HFF-Myc (cell line): Measurements from ENCODE around the gene ATG2B.

Experiments
- DNase-seq: peaks from one replicate; pipeline ENCODE4 v3.0.0-alpha.2; 2011; ENCODE audit warnings: low read depth; ENCODE audit errors: extremely low read depth
- H3K4me3 ChIP-seq: replicated peaks from 2 replicates; pipeline ENCODE4 v1.5.1; 2011; ENCODE audit warnings: low read depth, mild to moderate bottlenecking, control low read depth, low read length
- TF ChIP-seq, protein P1 (sequence below): IDR thresholded peaks from 2 replicates; pipeline ENCODE4 v1.5.1; 2012; ENCODE audit warnings: mild to moderate bottlenecking, low read depth, low read length, control low read depth; ENCODE audit errors: missing control alignments

ATG2B gene

DNA sequence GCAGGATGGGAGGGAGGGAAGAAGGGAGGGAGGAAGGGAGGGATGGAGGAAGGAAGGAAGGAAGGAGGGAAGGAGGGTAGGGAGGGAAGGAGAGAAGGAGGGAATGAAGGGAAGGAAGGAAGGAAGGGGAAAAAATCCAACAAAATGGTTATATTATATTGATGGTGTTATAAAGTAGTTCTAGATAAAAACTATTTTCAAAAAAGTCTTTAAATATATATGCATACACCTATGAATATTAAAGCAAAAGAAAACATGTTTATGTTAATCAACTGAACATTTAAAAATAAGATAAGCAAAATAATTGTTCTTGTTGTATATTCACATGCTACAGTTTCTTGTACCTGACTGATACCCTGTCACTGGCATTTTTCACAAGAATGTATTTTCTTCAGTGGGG, 105.2 kb downstream of the ATG2B start:
- peak overlapping the region; percentile 38 for H3K4me3 ChIP-seq
- TF ChIP-seq, protein P1, sequence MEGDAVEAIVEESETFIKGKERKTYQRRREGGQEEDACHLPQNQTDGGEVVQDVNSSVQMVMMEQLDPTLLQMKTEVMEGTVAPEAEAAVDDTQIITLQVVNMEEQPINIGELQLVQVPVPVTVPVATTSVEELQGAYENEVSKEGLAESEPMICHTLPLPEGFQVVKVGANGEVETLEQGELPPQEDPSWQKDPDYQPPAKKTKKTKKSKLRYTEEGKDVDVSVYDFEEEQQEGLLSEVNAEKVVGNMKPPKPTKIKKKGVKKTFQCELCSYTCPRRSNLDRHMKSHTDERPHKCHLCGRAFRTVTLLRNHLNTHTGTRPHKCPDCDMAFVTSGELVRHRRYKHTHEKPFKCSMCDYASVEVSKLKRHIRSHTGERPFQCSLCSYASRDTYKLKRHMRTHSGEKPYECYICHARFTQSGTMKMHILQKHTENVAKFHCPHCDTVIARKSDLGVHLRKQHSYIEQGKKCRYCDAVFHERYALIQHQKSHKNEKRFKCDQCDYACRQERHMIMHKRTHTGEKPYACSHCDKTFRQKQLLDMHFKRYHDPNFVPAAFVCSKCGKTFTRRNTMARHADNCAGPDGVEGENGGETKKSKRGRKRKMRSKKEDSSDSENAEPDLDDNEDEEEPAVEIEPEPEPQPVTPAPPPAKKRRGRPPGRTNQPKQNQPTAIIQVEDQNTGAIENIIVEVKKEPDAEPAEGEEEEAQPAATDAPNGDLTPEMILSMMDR: no peak
- no peak for DNase-seq

DNA sequence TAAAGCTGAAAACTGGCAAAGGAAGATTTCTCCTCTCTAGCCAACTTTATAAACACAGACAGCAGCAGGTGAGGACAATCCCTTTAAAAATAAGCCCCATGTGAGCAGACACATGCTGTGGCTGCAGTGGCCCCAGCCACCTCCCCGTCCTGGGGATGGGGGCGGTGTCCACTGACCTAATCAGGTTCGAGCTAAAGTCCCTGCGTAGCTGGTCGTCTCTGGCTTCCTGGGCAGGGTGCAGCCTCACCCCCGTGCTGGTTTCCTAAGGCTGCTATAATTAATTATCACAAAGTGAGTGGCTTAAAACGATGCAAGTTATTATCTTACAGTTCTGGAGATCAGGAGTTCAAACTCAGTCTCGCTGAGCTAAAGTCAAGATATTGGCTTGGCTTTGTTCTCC, 106.1 kb downstream of the ATG2B start:
- TF ChIP-seq, protein P1: no peak
- DNase-seq: no peak
- H3K4me3 ChIP-seq: peak overlapping the region; percentile 38

DNA sequence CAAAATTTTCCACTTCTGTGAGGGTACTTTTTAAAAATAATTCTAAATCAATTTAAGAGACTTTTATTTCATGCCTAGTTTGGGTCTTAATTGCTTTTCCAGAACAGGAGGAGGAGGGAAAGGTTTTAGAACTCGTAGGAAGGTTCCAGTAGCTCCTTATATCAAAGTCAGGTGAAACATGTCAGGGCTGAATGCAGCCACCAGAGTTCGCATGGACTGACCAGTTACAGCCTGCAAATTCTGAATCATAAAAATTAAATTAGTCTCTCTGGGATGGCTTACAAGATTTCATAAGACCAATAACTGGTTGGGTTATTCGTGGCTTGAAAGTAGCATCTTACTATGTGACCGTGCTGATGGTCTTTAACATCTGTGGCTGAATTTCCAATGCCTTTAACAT, 106.7 kb downstream of the ATG2B start:
- no peak for DNase-seq
- peak overlapping the region; percentile 38 for H3K4me3 ChIP-seq
- TF ChIP-seq, protein P1: no peak

DNA sequence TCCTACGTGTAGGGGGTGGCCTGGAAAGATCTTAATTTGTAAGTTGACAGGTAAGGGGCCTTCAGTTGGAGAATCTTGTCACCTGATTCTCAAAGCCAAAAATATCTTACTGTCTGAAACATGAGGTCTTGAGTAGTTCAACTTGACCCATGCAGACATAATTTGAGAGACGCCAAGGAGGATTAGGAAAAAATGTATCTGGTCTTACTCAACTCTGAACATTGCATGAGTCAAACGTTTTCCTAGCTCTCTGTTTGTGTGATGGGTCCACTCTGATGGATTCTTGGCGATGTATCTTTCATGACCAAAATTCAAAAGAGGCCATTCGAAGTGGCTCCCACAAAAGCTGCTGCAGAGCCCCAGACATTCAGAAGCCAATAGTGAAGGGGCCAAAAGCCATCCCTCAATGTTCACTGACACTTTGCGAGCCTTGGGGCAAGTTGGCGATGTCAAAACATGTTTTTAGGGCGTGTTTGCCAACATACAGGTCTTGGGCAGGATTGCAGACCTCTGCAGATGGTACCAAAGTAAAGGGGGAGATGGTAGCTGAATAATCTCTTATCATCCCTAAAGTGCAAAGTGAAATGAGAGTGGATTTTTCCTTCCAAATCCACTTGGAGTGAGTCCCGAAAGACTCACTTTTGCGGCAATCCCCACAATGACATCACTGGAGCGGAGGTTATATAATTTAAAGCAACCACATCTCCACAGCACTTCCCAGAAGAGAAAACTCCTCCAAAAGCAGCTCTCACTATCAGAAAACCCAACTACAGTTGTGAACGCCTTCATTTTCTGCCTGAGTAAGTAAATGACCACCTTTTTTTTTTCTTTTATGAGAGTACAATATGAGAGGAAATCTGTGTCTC, 107.4 kb downstream of the ATG2B start, which contains the start of gene BDKRB1:
Gene BDKRB1 (plus strand): TSS at position 710 of the 866 bp plus-strand sequence. CDS start 7,473 bp downstream, outside the sequence.
- TF ChIP-seq, protein P1: no peak
- DNase-seq: no peak
- peak within 1 kb of the TSS; percentile 38 for H3K4me3 ChIP-seq

DNA sequence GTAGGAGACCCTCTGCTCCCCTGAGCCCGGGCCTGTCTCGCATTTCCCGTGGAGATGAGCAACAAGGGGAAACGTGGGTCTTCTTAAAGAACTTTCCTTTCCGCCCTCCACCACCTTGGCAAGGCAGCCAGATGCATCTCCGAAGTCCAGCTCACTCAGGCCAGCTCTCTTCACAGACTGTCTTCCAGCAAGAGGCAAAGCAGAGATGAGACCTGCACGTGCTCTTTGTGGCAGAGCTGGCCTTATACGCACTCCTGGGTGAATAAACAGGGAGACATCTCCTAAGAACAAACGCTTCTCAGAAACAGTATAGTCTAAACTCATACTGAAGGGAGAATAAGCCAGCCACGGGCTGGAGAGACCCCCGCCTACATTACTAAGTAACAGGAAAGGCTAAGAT, 108.5 kb downstream of the ATG2B start:
- H3K4me3 ChIP-seq: no peak overlapping the region
- TF ChIP-seq, protein P1: no peak
- DNase-seq: no peak

DNA sequence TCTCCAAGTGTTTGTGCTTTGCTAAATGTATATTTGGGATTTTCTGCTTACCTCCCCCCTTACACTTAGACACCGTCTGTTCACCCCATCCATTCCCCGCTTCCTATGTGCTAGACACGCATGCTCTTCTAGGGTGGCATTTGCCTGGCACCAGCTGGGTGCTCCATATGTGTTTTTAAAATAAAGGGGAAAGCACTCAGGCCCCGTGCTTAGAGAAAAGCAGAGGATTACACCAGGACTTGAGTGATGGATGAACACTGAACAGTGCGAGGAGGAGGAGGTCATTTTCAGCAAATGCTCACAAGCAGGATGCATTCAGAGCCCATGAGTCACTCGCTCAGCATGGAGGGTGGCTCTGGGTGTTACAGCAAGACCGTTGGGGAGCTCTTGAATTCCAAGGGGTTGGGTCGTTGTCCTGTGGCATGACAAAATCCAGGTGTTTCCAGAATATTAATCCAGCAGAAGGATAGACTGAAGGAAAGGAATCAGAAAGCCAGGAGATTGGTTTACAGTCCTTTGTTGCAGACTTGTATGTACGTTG, 110.1 kb downstream of the ATG2B start:
- no peak for DNase-seq
- TF ChIP-seq, protein P1: no peak
- no peak overlapping the region for H3K4me3 ChIP-seq
